Endothelial cell (in vitro differentiated cells): Measurements from ENCODE around the gene TCERG1L. TPM values are rescaled to one million over a fixed set of nuclear protein-coding genes. Genes with fewer than 3 reads are reported as not detected.

Experiments
- DNase-seq: peaks from one replicate; pipeline ENCODE4 v3.0.0; 2021; ENCODE audit warnings: low spot score
- H3K27ac Mint-ChIP-seq: one replicate; pipeline ENCODE4 v1.8.0; 2021; ENCODE audit warnings: mixed read lengths, inconsistent platforms; ENCODE audit not compliant: unreplicated experiment
- H3K27me3 Mint-ChIP-seq: one replicate; pipeline ENCODE4 v1.8.0; 2021; ENCODE audit warnings: mild to moderate bottlenecking, moderate library complexity, mixed read lengths, inconsistent platforms; ENCODE audit not compliant: unreplicated experiment
- H3K36me3 Mint-ChIP-seq: one replicate; pipeline ENCODE4 v1.8.0; 2021; ENCODE audit warnings: mild to moderate bottlenecking, low read depth, mixed read lengths, inconsistent platforms; ENCODE audit not compliant: unreplicated experiment
- H3K4me1 Mint-ChIP-seq: one replicate; pipeline ENCODE4 v1.8.0; 2021; ENCODE audit warnings: mild to moderate bottlenecking, mixed read lengths, inconsistent platforms; ENCODE audit not compliant: unreplicated experiment
- H3K4me3 Mint-ChIP-seq: one replicate; pipeline ENCODE4 v1.8.0; 2021; ENCODE audit warnings: mild to moderate bottlenecking, mixed read lengths, inconsistent platforms; ENCODE audit not compliant: unreplicated experiment
- H3K9me3 Mint-ChIP-seq: one replicate; pipeline ENCODE4 v1.8.0; 2021; ENCODE audit warnings: mixed read lengths, inconsistent platforms; ENCODE audit not compliant: unreplicated experiment
- total RNA-seq: library from RNA; stranded (reverse); fragmentation: NEBNext Ultra II Directional; extraction: Animal tissue kit (Norgen Biotek cat#: 25700); gene quantifications from one replicate; pipeline ENCODE4 v1.2.1, GENCODE V29; 2021; ENCODE audit not compliant: unreplicated experiment
- TF ChIP-seq, protein P1 (sequence below): fragments of 200-600 bp; sonication (generic); IDR thresholded peaks from one replicate; pipeline ENCODE4 v1.5.0; 2021; ENCODE audit warnings: antibody characterized with exemption; ENCODE audit not compliant: unreplicated experiment

TCERG1L gene
- total RNA-seq, 1 donor from 2014 or later = not detected

- Mint-ChIP-seq H3K4me3 (no peak overlapping the region), H3K36me3 (peaks cover 21% of the 10 kb centered on the region), H3K27me3 (peaks cover 18% of the 10 kb centered on the region), H3K27ac (peak overlapping the region; percentile 57), H3K4me1 (no peaks in the 10 kb centered on the region), H3K9me3 (peaks cover 61% of the 10 kb centered on the region)
- DNase-seq = no peak
- TF ChIP-seq, protein P1, sequence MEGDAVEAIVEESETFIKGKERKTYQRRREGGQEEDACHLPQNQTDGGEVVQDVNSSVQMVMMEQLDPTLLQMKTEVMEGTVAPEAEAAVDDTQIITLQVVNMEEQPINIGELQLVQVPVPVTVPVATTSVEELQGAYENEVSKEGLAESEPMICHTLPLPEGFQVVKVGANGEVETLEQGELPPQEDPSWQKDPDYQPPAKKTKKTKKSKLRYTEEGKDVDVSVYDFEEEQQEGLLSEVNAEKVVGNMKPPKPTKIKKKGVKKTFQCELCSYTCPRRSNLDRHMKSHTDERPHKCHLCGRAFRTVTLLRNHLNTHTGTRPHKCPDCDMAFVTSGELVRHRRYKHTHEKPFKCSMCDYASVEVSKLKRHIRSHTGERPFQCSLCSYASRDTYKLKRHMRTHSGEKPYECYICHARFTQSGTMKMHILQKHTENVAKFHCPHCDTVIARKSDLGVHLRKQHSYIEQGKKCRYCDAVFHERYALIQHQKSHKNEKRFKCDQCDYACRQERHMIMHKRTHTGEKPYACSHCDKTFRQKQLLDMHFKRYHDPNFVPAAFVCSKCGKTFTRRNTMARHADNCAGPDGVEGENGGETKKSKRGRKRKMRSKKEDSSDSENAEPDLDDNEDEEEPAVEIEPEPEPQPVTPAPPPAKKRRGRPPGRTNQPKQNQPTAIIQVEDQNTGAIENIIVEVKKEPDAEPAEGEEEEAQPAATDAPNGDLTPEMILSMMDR = no peak
These were observed 5.0 kb upstream of the TCERG1L start for GRCh38 chr10:131316321-131317075.

DNA sequence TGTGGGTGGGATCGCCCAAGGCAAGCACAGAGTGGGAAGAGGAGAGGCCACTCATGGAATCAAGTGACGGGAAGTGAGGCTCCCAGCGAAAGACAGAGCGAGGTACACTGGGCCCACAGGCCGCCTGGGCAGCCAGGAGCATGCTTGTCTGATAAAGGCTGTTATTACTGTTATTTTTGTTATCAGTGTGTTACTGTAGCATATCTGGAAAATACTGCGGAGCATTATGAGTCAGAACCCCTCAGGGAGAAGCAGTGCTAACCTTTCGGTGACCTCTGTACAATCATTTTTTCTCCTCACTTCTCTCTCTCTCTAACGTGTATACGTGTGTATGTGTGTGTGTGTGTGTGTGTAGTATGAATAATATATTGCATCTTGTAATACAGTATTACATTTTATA is 3.8 kb upstream of the TCERG1L start:
- TF ChIP-seq, protein P1 = no peak
- Mint-ChIP-seq H3K27ac (no peak overlapping the region), H3K4me1 (no peaks in the 10 kb centered on the region), H3K9me3 (peaks cover 60% of the 10 kb centered on the region), H3K27me3 (peaks cover 22% of the 10 kb centered on the region), H3K36me3 (peaks cover 17% of the 10 kb centered on the region), H3K4me3 (no peak overlapping the region)
- DNase-seq = no peak

DNA sequence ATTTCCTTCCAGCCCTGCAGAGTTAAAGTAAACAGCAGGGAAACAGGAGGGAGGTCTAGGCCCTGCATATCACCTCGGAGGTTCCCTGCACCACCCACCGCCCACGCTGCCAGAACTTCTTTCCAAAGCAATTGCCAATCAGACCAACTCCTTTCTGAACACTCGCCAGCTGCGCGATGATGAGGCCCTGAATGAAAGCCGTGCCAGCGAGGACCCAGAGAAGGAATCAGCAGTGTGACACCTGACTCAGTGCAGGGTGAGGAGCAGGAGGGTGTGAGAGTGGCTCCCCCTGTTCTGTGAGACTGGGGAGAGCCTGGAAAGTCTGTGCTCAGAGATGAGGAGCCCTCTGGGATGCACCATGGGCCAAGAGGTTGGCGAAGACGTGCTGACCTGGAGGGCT is 3.3 kb upstream of the TCERG1L start:
- Mint-ChIP-seq H3K27ac (no peak overlapping the region), H3K36me3 (peaks cover 11% of the 10 kb centered on the region), H3K4me1 (no peaks in the 10 kb centered on the region)

GRCh38 chr10:131314148-131314547 is 2.6 kb upstream of the TCERG1L start:
- Mint-ChIP-seq H3K4me3 (no peak overlapping the region), H3K27me3 (peaks cover 21% of the 10 kb centered on the region), H3K27ac (no peak overlapping the region), H3K4me1 (no peaks in the 10 kb centered on the region), H3K36me3 (peaks cover 11% of the 10 kb centered on the region), H3K9me3 (peaks cover 53% of the 10 kb centered on the region)
- TF ChIP-seq, protein P1 = no peak
- no peak for DNase-seq

More for the DNA sequence above, 3.3 kb upstream of the TCERG1L start:
- Mint-ChIP-seq H3K27me3 (peaks cover 21% of the 10 kb centered on the region), H3K4me3 (no peak overlapping the region), H3K9me3 (peaks cover 57% of the 10 kb centered on the region)
- no peak for DNase-seq
- TF ChIP-seq, protein P1 = no peak

GRCh38 chr10:131313377-131313776 is 1.9 kb upstream of the TCERG1L start:
- DNase-seq = no peak
- peaks cover 17% of the 10 kb centered on the region for H3K27me3 Mint-ChIP-seq
- H3K36me3 Mint-ChIP-seq = peaks cover 11% of the 10 kb centered on the region
- peaks cover 46% of the 10 kb centered on the region for H3K9me3 Mint-ChIP-seq
- no peak overlapping the region for H3K4me3 Mint-ChIP-seq
- no peak overlapping the region for H3K27ac Mint-ChIP-seq
- no peaks in the 10 kb centered on the region for H3K4me1 Mint-ChIP-seq
- TF ChIP-seq, protein P1 = no peak
